Fibroblast of pulmonary artery (primary cell): Measurements from ENCODE around the gene ANKS4B.
"Not testable (repeated sequence)": the region's sequence is repeated elsewhere in the genome, so short reads cannot be mapped to it uniquely, and the experiment has no call there.

Source experiments
- DNase-seq: peaks from one replicate; pipeline ENCODE4 v3.0.0-alpha.2; 2010; ENCODE audit warnings: low read depth
- H3K4me3 ChIP-seq: replicated peaks from 2 replicates; pipeline ENCODE4 v1.5.1; 2011; ENCODE audit warnings: low read depth, mild to moderate bottlenecking, control low read depth, low read length, moderate library complexity
- CTCF ChIP-seq: IDR thresholded peaks from 2 replicates; pipeline ENCODE4 v1.5.1; 2011; ENCODE audit warnings: mild to moderate bottlenecking, control low read depth, low read length, inconsistent platforms; ENCODE audit errors: missing control alignments

The ANKS4B gene

GRCh38 chr16:21267298-21267697, 33.8 kb downstream of the ANKS4B start:
- DNase-seq: no peak
- no peak for TF ChIP-seq CTCF
- no peak overlapping the region for H3K4me3 ChIP-seq

GRCh38 chr16:21268236-21268635, 34.7 kb downstream of the ANKS4B start:
- DNase-seq: no peak
- TF ChIP-seq CTCF: no peak
- no peak overlapping the region for H3K4me3 ChIP-seq

GRCh38 chr16:21272253-21272652, 38.8 kb downstream of the ANKS4B start:
- TF ChIP-seq CTCF: no peak
- no peak for DNase-seq
- no peak overlapping the region for H3K4me3 ChIP-seq

- H3K4me3 ChIP-seq, DNase-seq: not testable (repeated sequence)
Observed at GRCh38 chr16:21272763-21273162, 39.3 kb downstream of the ANKS4B start.

GRCh38 chr16:21274172-21274726, 40.8 kb downstream of the ANKS4B start:
- no peak overlapping the region for H3K4me3 ChIP-seq
- TF ChIP-seq CTCF: no peak
- DNase-seq: no peak

- TF ChIP-seq CTCF: no peak
Observed at GRCh38 chr16:21275529-21275928, 42.0 kb downstream of the ANKS4B start.

GRCh38 chr16:21276090-21276489, 42.6 kb downstream of the ANKS4B start:
- no peak overlapping the region for H3K4me3 ChIP-seq
- DNase-seq: no peak
- TF ChIP-seq CTCF: no peak

More at GRCh38 chr16:21275529-21275928, 42.0 kb downstream of the ANKS4B start:
- no peak for DNase-seq
- H3K4me3 ChIP-seq: no peak overlapping the region
